ENCODE results near the gene ARHGEF28. TPM values are rescaled to one million over a fixed set of nuclear protein-coding genes. Genes with fewer than 3 reads are reported as not detected.

ARHGEF28 gene
- total RNA-seq, 1 donor = 0.27 TPM

DNA sequence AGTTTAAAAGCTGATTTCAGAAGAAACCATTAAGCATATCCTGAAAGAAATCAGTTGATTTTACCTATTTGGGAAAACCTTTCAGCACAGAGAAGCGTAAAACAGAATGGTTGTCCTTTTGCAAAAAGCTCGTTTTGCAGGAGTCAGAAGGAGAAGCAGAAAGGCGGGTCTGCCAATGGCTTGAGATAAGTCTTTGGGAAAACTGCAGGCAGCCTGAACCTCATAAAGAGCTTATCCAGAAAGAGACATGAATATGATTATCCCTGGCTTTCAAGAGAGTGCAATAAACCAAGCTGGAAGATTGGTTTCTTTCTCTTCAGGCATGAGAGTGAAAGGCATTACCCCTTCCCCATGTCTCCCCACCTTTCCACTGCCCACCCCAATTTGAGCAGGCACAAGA, 353.3 kb downstream of the ARHGEF28 start:
- DNase-seq (ENCODE audit: low read depth in 2 of 3, low spot score in 2 of 3) = no peak

DNA sequence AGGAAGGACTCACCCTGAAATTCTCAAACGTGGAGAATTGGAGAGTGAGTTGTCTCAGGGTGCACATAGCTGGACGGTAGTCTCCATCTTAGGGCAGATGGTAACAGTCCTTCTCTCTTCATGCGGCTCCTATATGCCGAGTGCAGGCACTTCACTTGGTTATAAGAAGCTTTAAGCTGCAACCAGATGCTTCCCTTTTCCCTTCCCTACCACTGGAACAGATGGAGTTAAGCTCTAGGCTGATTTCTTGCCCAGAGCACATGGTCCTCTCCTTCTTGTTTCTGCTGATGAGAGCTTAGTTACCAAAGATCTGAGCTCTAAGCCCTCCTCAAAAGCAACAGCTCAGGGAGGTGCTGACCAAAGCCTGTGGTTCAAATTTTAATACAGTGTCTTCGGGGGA, 355.7 kb downstream of the ARHGEF28 start:
- no peak for DNase-seq (ENCODE audit: low read depth in 2 of 3, low spot score in 2 of 3)

DNA sequence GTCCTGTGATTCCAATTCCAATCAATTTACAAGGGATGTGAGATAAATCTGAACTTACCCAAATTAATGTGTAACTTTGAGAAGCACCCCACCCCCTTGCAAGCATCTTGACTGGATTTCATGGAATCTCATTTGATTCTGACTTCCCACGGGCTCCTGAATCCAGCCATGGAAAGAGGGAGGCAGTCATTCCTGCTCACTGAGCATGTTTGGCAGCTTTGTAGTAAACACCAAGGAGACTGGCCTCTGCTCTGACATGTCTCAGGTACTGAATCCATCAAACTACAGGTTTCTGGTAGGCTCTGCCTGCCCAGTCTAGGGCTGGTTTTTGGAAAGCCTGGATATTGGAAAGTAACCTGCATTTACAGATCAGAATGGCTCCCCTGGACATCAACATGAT, 357.6 kb downstream of the ARHGEF28 start:
- no peak for DNase-seq (ENCODE audit: low read depth in 2 of 3, low spot score in 2 of 3)

DNA sequence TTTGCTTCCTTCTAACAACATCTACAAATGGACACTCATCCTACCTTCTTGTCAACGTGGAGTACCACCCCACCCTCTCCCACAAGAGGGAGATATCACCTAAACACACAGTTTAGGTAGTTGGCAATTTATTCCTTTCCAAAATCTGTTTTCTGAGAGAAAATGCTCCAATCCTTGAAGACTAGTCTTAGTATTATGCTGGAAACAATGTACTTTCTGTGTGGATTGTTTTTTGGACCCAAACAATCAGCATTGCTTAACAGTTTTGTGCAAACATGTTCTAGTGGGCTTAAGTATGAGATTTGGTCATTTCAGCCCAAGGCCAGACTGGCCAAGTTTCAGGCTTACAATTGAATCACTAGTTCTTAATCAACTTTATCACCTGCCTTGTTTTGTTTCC, 359.1 kb downstream of the ARHGEF28 start:
- peak in 2 of 3 donors; percentile 5 to 17 for DNase-seq (ENCODE audit: low read depth in 2 of 3, low spot score in 2 of 3)

DNA sequence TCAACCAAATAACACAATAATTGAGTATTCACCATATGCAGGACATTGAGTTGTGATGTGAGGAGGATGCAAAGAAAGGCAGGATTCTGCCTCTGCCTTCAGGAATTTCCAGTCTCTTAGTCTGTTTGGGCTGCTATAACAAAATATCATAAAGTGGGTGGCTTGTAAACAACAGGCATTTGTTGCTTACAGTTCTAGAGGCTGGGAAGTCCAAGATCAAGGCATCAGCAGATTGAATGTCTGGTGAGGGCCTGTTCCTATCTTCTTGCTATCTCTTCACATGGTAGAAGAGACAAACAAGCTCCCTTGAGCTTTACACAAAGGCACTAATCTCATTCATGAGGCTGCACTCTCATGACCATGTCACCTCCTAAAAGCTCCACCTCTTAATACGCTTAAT, 360.7 kb downstream of the ARHGEF28 start:
- no peak for DNase-seq (ENCODE audit: low read depth in 2 of 3, low spot score in 2 of 3)

- no peak for DNase-seq (ENCODE audit: low read depth in 2 of 3, low spot score in 2 of 3)
Observed at GRCh38 chr5:73987915-73988314, 361.9 kb downstream of the ARHGEF28 start.

DNA sequence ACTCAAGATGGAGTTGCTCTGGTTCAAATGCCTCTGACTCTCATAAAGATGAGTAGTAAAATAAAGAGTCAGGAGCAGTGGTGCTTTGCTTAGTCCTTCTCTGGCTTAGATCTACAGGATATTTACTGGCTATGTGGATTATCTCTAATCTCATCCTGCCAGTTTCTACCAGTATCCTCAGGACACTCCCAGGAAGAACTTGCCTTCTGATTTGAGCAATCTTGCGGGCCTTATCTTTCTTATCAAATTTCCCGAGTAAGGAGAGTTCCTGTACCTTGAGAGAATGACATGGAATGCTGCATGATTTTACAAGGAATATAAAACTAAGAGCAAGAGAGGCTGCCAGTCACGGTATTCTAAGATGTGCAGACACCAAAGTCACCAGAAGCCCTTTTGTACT, 364.0 kb downstream of the ARHGEF28 start:
- DNase-seq (ENCODE audit: low read depth in 2 of 3, low spot score in 2 of 3) = no peak

Small RNA genes lying within 50 kb of the gene (small RNA-seq; reads per million reads assigned to genes)
- not detected for gene RNU7-196P

Other genes starting within 250 kb of the ARHGEF28 start
- gene FOXD1, start 177.4 kb upstream of the ARHGEF28 start, total RNA-seq = not detected
- gene BTF3, start 127.8 kb upstream of the ARHGEF28 start, total RNA-seq = 141 TPM
- gene ANKRA2, start 60.6 kb upstream of the ARHGEF28 start, total RNA-seq = 14.8 TPM
- gene UTP15, start 60.5 kb upstream of the ARHGEF28 start, total RNA-seq = 31.0 TPM